Neural cell (in vitro differentiated cells): Measurements from ENCODE around the gene ITPRID2. TPM values are rescaled to one million over a fixed set of nuclear protein-coding genes. Genes with fewer than 3 reads are reported as not detected.

ENCODE experiments used
- H2AFZ ChIP-seq: fragments of 200-600, 300-800 bp; sonication (generic), shearing (Covaris generic); 2 replicates; pipeline ENCODE4 v1.6.0; 2014; ENCODE audit warnings: low read depth, mild to moderate bottlenecking, antibody characterized with exemption, low read length, moderate library complexity
- H3F3A ChIP-seq: fragments of 200-600 bp; shearing (Covaris generic); 2 replicates; pipeline ENCODE4 v1.6.1; 2016; ENCODE audit warnings: mild to moderate bottlenecking, moderate library complexity, mixed read lengths, antibody characterized with exemption, low read length; ENCODE audit not compliant: insufficient read depth, poor library complexity, severe bottlenecking
- H3K27ac ChIP-seq: fragments of 200-600, 300-800 bp; sonication (generic), shearing (Covaris generic); 2 replicates; pipeline ENCODE4 v1.5.1; 2014; ENCODE audit warnings: mild to moderate bottlenecking, low read length, moderate library complexity
- H3K27me3 ChIP-seq: fragments of 300-800, 200-600 bp; sonication (generic), shearing (Covaris generic); 2 replicates; pipeline ENCODE4 v1.6.0; 2014; ENCODE audit warnings: mild to moderate bottlenecking, low read depth, low read length, moderate library complexity; ENCODE audit not compliant: insufficient read depth
- H3K36me3 ChIP-seq: fragments of 300-800, 200-600 bp; sonication (generic), shearing (Covaris generic); 2 replicates; pipeline ENCODE4 v1.5.1; 2014; ENCODE audit warnings: mild to moderate bottlenecking, antibody characterized with exemption, low read length, moderate library complexity; ENCODE audit not compliant: insufficient read depth
- H3K4me2 ChIP-seq: fragments of 300-800, 200-600 bp; sonication (generic), shearing (Covaris generic); 2 replicates; pipeline ENCODE4 v1.6.0; 2014; ENCODE audit warnings: mild to moderate bottlenecking, low read length
- H3K4me3 ChIP-seq: fragments of 300-800, 200-600 bp; sonication (generic), shearing (Covaris generic); 2 replicates; pipeline ENCODE4 v1.5.1; 2014; ENCODE audit warnings: mild to moderate bottlenecking, low read length, moderate library complexity
- H3K79me2 ChIP-seq: fragments of 200-600 bp; shearing (Covaris generic); replicated peaks from 2 replicates; pipeline ENCODE4 v1.6.0; 2014; ENCODE audit warnings: mild to moderate bottlenecking, low read length, moderate library complexity; ENCODE audit not compliant: insufficient read depth
- H3K9ac ChIP-seq: fragments of 300-800, 200-600 bp; sonication (generic), shearing (Covaris generic); 2 replicates; pipeline ENCODE4 v1.6.1; 2016; ENCODE audit warnings: mild to moderate bottlenecking, low read length, mixed read lengths
- H3K9me2 ChIP-seq: fragments of 200-600 bp; shearing (Covaris generic); 2 replicates; pipeline ENCODE4 v1.6.1; 2016; ENCODE audit warnings: mild to moderate bottlenecking, low read length, mixed read lengths; ENCODE audit not compliant: insufficient read depth
- H3K9me3 ChIP-seq: fragments of 200-600, 300-800 bp; sonication (generic), shearing (Covaris generic); 2 replicates; pipeline ENCODE4 v1.6.1; 2016; ENCODE audit warnings: mild to moderate bottlenecking, mixed run types, low read length, moderate library complexity, mixed read lengths
- H4K20me1 ChIP-seq: fragments of 200-600 bp; shearing (Covaris generic); 2 replicates; pipeline ENCODE4 v1.6.1; 2016; ENCODE audit warnings: mild to moderate bottlenecking, mixed run types; ENCODE audit not compliant: insufficient read depth
- CTCF ChIP-seq: fragments of 450-650 bp; IDR thresholded peaks from 2 replicates; pipeline ENCODE4 v1.5.1; 2014; ENCODE audit warnings: antibody characterized with exemption, mild to moderate bottlenecking, moderate library complexity; ENCODE audit not compliant: poor library complexity, severe bottlenecking
- EP300 ChIP-seq: fragments of 450-650 bp; conservative IDR thresholded peaks from 2 replicates; pipeline ENCODE4 v1.6.1; 2014; ENCODE audit warnings: antibody characterized with exemption, mild to moderate bottlenecking, moderate library complexity; ENCODE audit not compliant: poor library complexity, severe bottlenecking
- EZH2 ChIP-seq: fragments of 200-600, 300-800 bp; shearing (Covaris generic), sonication (generic); IDR thresholded peaks from 2 replicates; pipeline ENCODE4 v1.6.1; 2014; ENCODE audit warnings: antibody characterized with exemption, low read length, borderline replicate concordance, mild to moderate bottlenecking; ENCODE audit not compliant: insufficient read depth, poor library complexity, severe bottlenecking
- MXI1 ChIP-seq: fragments of 450-650 bp; conservative IDR thresholded peaks from 2 replicates; pipeline ENCODE4 v1.6.1; 2014; ENCODE audit warnings: antibody characterized with exemption, mild to moderate bottlenecking; ENCODE audit not compliant: poor library complexity, severe bottlenecking
- POLR2AphosphoS5 ChIP-seq: IDR thresholded peaks from 2 replicates; pipeline ENCODE4 v1.6.1; 2012
- RAD21 ChIP-seq: fragments of 450-650 bp; conservative IDR thresholded peaks from 2 replicates; pipeline ENCODE4 v1.6.1; 2014; ENCODE audit warnings: antibody characterized with exemption, mild to moderate bottlenecking, moderate library complexity
- REST ChIP-seq: IDR thresholded peaks from 2 replicates; pipeline ENCODE4 v1.6.1; 2012; ENCODE audit warnings: borderline replicate concordance
- SMC3 ChIP-seq: fragments of 450-650 bp; conservative IDR thresholded peaks from 2 replicates; pipeline ENCODE4 v1.6.1; 2014; ENCODE audit warnings: antibody characterized with exemption, mild to moderate bottlenecking, moderate library complexity; ENCODE audit not compliant: poor library complexity
- TAF1 ChIP-seq: IDR thresholded peaks from 2 replicates; pipeline ENCODE4 v1.6.1; 2012; ENCODE audit warnings: low read depth
- polyA plus RNA-seq: library from polyadenylated mRNA; depleted of rRNA; stranded (reverse); fragments of >200 nt; gene quantifications from 2 replicates; pipeline ENCODE4 v1.2.3, GENCODE V29; 2014

ITPRID2 gene
- polyA plus RNA-seq, 1 donor from 2014 or later: 42.0 TPM

GRCh38 chr2:181879295-181879694 lies 12.2 kb upstream of the ITPRID2 start:
- no peaks in the 10 kb centered on the region for H3K9me2 ChIP-seq
- no peak overlapping the region for H2AFZ ChIP-seq

GRCh38 chr2:181882246-181883020 lies 9.1 kb upstream of the ITPRID2 start:
- Histone ChIP-seq H3K4me2 (no peak overlapping the region), H3K9me2 (no peaks in the 10 kb centered on the region), H3K9me3 (no peaks in the 10 kb centered on the region), H3K4me3 (no peak overlapping the region), H4K20me1 (no peaks in the 10 kb centered on the region), H3K79me2 (no peaks in the 10 kb centered on the region), H3K27me3 (no peaks in the 10 kb centered on the region), H2AFZ (no peak overlapping the region), H3K9ac (no peak overlapping the region), H3K27ac (no peak overlapping the region), H3F3A (no peaks in the 10 kb centered on the region), H3K36me3 (no peaks in the 10 kb centered on the region)
- TF ChIP-seq RAD21 (no peak), EZH2 (no peak), TAF1 (no peak), REST (no peak), MXI1 (no peak), POLR2AphosphoS5 (no peak), EP300 (no peak), SMC3 (no peak)

More at GRCh38 chr2:181879295-181879694, 12.2 kb upstream of the ITPRID2 start:
- no peaks in the 10 kb centered on the region for H3F3A ChIP-seq
- TF ChIP-seq POLR2AphosphoS5 (no peak), TAF1 (no peak), EZH2 (no peak), SMC3 (no peak), MXI1 (no peak), REST (no peak), EP300 (no peak), CTCF (no peak)
- H3K79me2 ChIP-seq: no peaks in the 10 kb centered on the region
- peaks cover 2% of the 10 kb centered on the region for H3K27me3 ChIP-seq
- H4K20me1 ChIP-seq: no peaks in the 10 kb centered on the region
- H3K4me3 ChIP-seq: no peak overlapping the region
- no peak overlapping the region for H3K9ac ChIP-seq
- H3K4me2 ChIP-seq: no peak overlapping the region
- no peaks in the 10 kb centered on the region for H3K36me3 ChIP-seq
- no peaks in the 10 kb centered on the region for H3K9me3 ChIP-seq
- H3K27ac ChIP-seq: no peak overlapping the region
